PC-9 (cell line): ENCODE measurements around the gene CD80.

Experiments used
- CTCF ChIP-seq: fragments of 200-600 bp; sonication (generic); conservative IDR thresholded peaks from 2 replicates; pipeline ENCODE4 v1.6.1; 2017; ENCODE audit warnings: mixed run types, antibody characterized with exemption, mild to moderate bottlenecking, moderate library complexity
- EZH2 ChIP-seq: fragments of 200-600 bp; sonication (generic); IDR thresholded peaks from 2 replicates; pipeline ENCODE4 v1.8.0; 2017; ENCODE audit warnings: antibody characterized with exemption, low read depth

DNA sequence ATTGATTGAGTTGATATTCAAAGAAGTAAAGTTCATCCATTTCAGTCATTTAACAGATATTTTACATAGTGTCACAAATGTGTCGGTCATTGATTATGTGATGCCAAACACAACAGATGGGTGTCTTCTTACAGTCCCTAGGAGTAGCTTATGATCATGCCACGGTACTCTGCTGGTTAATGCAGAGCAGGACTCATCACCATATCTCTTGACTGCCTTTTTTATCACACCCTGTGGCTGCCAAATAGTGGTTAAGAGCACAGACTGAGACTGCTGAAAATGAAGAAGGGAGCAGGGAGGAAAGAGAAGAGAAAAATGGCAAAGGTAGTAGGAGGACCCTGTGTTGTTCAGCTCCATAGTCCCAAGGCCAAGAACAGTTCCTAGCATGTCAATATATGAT is 73.9 kb downstream of the CD80 start:
- no peak for TF ChIP-seq CTCF
- TF ChIP-seq EZH2, result no peak
